Measurements from ENCODE around the gene CRKL.
"Not testable (repeated sequence)": the region's sequence is repeated elsewhere in the genome, so short reads cannot be mapped to it uniquely, and the experiment has no call there.

CRKL gene

GRCh38 chr22:20965888-20966855 lies 49.0 kb downstream of the CRKL start:
- in situ Hi-C loops (cut with MboI; ENCODE audit: low sequenced_read_pairs): no loop called here

DNA sequence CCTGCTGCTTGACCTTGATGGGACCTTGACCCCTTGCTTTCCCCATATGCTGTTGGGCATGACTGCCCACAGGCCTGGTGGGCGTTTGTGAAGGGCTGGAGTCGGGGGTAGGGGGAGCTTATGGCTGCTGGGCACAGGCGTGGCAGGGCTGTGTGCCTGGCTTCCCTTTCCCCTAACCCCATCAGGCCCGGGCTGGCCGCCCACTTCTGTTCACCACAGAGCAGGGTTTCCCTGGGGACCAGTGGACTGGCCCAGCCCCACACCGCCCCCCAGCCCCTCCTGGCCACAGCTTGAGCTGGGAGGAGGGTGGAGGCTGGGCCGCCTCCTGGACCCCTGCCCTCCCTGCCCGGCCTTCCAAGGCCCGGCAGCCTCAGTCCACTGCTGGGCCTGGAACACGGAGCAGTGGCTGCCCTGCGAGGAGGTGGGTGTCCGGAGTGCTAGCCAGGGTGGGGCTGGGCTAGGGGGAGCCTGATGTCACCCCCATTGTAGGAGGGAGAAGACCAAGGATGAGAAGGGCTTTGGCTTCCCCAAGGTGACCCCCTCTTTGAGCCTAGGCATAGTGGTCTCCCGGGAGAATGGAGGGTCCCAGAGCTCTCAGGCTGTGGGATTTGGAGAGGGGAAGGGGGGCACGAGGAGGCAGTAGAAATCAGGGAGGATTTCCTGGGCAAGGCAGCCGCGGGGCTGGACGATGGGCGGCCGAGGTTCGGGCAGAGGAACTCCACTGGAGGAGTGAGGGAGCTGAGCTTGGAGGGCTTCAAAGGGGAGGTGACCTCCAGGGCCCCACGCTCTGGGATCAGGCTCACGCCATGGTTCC lies 49.9 kb downstream of the CRKL start, which contains the start of gene AIFM3:
Gene AIFM3 (plus strand): TSS at position 373 of the 814 bp plus-strand sequence. CDS start 690 bp downstream, outside the sequence.
- in situ Hi-C loops (cut with MboI; ENCODE audit: low sequenced_read_pairs): no loop called here

DNA sequence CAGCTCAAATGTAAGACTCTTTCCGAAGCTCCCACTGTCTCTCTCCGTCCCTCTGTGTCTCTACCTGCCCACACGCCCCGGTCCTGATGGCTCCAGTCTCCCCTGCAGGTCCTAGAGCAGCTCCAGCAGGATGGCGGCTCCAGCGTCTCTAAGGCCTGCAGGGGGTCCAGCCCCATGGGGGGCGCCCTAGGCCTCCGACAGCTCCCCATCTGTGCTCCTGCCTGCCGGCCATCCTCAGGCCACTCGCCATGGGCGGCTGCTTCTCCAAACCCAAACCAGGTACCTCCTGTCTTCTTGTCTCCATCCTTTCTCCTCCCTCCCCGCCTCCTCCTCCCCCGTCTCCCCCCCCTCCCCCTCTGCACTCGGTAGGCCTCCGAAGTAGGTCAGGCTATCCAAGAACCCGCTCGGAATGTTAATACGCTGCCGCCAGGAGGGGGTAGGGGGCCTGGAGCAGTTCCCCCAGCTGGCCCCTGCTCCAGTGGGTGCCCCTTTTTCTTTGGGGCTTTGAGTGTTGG lies 50.5 kb downstream of the CRKL start:
- in situ Hi-C loops (cut with MboI; ENCODE audit: low sequenced_read_pairs): no loop called here

- in situ Hi-C loops (cut with MboI; ENCODE audit: low sequenced_read_pairs): no loop called here
Measured at GRCh38 chr22:20968281-20968977, 51.2 kb downstream of the CRKL start.

GRCh38 chr22:20970939-20971657 lies 53.9 kb downstream of the CRKL start:
- in situ Hi-C loops (cut with MboI; ENCODE audit: low sequenced_read_pairs): no loop called here

- in situ Hi-C loops (cut with MboI; ENCODE audit: low sequenced_read_pairs): not testable (repeated sequence)
Measured at GRCh38 chr22:20972014-20972694, 54.9 kb downstream of the CRKL start.

GRCh38 chr22:20972933-20973577 lies 55.8 kb downstream of the CRKL start:
- in situ Hi-C loops (cut with MboI; ENCODE audit: low sequenced_read_pairs): no loop called here

- in situ Hi-C loops (cut with MboI; ENCODE audit: low sequenced_read_pairs): no loop called here
Measured at GRCh38 chr22:20973634-20974286, 56.6 kb downstream of the CRKL start.

GRCh38 chr22:20974336-20974955 lies 57.2 kb downstream of the CRKL start:
- in situ Hi-C loops (cut with MboI; ENCODE audit: low sequenced_read_pairs): no loop called here

DNA sequence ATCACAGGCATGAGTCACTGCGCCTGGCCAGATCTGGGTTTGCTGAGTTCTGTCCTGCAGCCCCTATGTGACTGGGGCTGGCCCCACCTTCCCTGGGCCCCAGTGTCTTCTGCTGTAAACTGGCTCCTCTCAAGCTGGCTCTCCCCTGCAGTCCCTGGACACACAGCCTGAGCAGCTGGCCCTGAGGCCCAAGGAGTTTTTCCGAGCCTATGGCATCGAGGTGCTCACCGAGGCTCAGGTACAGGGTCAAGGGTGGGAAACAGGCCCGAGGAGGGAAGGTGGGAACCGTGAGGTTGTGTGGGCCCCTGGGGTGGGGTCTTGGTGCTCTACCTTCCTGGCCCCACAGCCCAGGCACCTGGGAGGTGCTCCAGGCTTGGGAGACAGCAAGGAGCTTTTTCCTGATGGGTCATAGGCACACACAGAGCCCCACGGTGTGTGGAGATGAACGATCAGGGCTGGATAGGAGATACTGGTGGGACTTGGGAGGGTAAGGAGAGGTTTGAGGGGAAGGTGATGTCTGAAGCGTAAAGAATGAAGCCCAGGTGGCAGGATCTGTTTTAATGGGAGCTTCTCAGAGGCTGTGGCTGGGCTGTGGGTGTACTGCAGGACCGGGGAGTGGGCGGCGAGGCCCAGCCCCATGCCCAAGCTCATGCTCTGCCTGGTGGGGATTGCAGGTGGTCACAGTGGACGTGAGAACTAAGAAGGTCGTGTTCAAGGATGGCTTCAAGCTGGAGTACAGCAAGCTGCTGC lies 58.5 kb downstream of the CRKL start:
- in situ Hi-C loops (cut with MboI; ENCODE audit: low sequenced_read_pairs): no loop called here

GRCh38 chr22:20976291-20976877 lies 59.2 kb downstream of the CRKL start:
- in situ Hi-C loops (cut with MboI; ENCODE audit: low sequenced_read_pairs): no loop called here

DNA sequence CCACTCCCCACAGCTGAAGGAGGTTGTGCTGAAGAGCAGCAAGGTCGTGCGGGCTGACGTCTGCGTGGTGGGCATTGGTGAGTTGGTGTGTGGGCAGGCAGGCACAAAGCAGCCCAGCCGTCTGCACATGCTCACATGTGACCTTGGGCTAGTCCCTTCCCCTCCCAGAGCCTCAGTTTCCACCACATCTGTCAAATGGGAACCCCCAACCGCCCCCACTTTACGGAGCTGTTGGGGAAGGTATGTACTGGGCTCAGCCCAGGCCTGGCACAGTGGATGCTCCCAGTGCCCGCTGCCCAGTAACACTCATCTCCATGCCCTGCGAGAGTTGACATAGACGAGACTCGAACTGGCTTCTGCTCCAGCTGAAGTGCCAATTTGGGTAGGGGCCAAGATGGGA lies 59.8 kb downstream of the CRKL start:
- in situ Hi-C loops (cut with MboI; ENCODE audit: low sequenced_read_pairs): no loop called here

DNA sequence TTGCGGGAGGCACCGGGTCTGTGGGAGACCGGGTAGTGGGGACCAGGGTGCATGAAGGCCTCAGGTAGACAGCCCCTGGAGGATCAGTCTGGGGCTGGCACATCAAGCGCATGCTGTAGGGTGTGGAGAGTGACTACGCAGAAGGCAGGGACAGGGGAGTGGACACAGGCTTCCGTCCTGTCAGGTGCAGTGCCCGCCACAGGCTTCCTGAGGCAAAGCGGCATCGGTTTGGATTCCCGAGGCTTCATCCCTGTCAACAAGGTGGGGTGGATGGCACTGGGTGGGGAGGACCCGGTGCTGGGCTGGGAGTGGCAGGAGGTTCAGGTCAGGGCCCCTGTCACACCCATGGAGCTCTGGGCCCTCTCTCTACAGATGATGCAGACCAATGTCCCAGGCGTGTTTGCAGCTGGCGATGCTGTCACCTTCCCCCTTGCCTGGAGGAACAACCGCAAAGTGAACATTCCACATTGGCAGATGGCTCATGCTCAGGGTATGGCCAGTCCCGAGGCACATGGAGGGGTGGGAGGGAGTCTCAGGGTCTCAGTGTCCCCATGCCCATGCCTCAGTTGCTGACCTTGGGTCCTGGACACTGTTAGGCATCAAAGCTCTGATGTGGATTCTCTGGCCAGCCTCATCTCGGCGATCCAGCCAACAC lies 60.4 kb downstream of the CRKL start:
- in situ Hi-C loops (cut with MboI; ENCODE audit: low sequenced_read_pairs): no loop called here

GRCh38 chr22:20978419-20978818 lies 61.2 kb downstream of the CRKL start:
- in situ Hi-C loops (cut with MboI; ENCODE audit: low sequenced_read_pairs): no loop called here

DNA sequence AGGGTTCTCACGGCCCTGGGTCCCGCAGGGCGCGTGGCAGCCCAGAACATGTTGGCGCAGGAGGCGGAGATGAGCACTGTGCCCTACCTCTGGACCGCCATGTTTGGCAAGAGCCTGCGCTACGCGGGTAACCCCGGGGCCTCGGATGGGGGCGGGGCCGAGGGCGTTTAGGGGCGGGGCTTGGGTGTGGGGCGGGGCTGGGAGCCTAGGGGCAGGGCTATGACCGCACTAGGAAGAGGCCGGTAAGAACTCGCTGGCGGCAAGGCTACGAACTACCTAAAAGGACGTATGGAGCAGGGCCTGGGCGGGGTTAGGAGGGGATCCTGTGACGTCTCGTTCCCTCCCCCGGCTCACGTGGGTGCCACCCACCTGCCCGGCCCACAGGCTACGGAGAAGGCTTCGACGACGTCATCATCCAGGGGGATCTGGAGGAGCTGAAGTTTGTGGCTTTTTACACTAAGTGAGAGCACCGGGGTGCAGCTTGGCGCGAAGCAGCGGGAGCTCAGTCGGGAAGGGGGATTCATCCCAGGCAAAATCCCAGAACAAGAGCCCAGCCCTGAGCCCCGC lies 62.1 kb downstream of the CRKL start:
- in situ Hi-C loops (cut with MboI; ENCODE audit: low sequenced_read_pairs): no loop called here

GRCh38 chr22:20979940-20980453 lies 62.8 kb downstream of the CRKL start:
- in situ Hi-C loops (cut with MboI; ENCODE audit: low sequenced_read_pairs): no loop called here

Measured in HL-60/S4 treated with phorbol 12-myristate 13-acetate at 8.2 ng/mL for 4 days and 3 days (cell line).